ENCODE measurements around the gene C5orf46.

C5orf46 gene

GRCh38 chr5:147902609-147903115 is 3.7 kb downstream of the C5orf46 start:
- H3K27me3 ChIP-seq (replicated peaks; ENCODE audit: control insufficient read depth, insufficient read depth, low read length): no peaks in the 10 kb centered on the region; the same call in 1 of the 2 replicates
- TF ChIP-seq, protein P1, sequence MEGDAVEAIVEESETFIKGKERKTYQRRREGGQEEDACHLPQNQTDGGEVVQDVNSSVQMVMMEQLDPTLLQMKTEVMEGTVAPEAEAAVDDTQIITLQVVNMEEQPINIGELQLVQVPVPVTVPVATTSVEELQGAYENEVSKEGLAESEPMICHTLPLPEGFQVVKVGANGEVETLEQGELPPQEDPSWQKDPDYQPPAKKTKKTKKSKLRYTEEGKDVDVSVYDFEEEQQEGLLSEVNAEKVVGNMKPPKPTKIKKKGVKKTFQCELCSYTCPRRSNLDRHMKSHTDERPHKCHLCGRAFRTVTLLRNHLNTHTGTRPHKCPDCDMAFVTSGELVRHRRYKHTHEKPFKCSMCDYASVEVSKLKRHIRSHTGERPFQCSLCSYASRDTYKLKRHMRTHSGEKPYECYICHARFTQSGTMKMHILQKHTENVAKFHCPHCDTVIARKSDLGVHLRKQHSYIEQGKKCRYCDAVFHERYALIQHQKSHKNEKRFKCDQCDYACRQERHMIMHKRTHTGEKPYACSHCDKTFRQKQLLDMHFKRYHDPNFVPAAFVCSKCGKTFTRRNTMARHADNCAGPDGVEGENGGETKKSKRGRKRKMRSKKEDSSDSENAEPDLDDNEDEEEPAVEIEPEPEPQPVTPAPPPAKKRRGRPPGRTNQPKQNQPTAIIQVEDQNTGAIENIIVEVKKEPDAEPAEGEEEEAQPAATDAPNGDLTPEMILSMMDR (IDR thresholded peaks at IDR 0.05; ENCODE audit: insufficient read depth, low read length, poor library complexity, severe bottlenecking): no peak
- no peaks in the 10 kb centered on the region for H3K36me3 ChIP-seq (ENCODE audit: control insufficient read depth, insufficient read depth, low read length)
- no peak overlapping the region for H3K4me3 ChIP-seq (replicated peaks; ENCODE audit: low read depth, low read length)
- DNase-seq (ENCODE audit: extremely low read depth, insufficient read length): no peak

GRCh38 chr5:147901599-147902039 is 4.7 kb downstream of the C5orf46 start:
- H3K36me3 ChIP-seq (ENCODE audit: control insufficient read depth, insufficient read depth, low read length): no peaks in the 10 kb centered on the region
- H3K27me3 ChIP-seq (replicated peaks; ENCODE audit: control insufficient read depth, insufficient read depth, low read length): no peaks in the 10 kb centered on the region; the same call in 1 of the 2 replicates
- no peak for DNase-seq (ENCODE audit: extremely low read depth, insufficient read length)
- H3K4me3 ChIP-seq (replicated peaks; ENCODE audit: low read depth, low read length): no peak overlapping the region
- TF ChIP-seq, protein P1 (IDR thresholded peaks at IDR 0.05; ENCODE audit: insufficient read depth, low read length, poor library complexity, severe bottlenecking): no peak

GRCh38 chr5:147898875-147899401 is 7.4 kb downstream of the C5orf46 start:
- Histone ChIP-seq H3K27me3 (replicated peaks; ENCODE audit: control insufficient read depth, insufficient read depth, low read length) (no peaks in the 10 kb centered on the region; the same call in 1 of the 2 replicates), H3K36me3 (ENCODE audit: control insufficient read depth, insufficient read depth, low read length) (no peaks in the 10 kb centered on the region), H3K4me3 (replicated peaks; ENCODE audit: low read depth, low read length) (no peak overlapping the region)
- DNase-seq (ENCODE audit: extremely low read depth, insufficient read length): no peak
- TF ChIP-seq, protein P1 (IDR thresholded peaks at IDR 0.05; ENCODE audit: insufficient read depth, low read length, poor library complexity, severe bottlenecking): no peak

DNA sequence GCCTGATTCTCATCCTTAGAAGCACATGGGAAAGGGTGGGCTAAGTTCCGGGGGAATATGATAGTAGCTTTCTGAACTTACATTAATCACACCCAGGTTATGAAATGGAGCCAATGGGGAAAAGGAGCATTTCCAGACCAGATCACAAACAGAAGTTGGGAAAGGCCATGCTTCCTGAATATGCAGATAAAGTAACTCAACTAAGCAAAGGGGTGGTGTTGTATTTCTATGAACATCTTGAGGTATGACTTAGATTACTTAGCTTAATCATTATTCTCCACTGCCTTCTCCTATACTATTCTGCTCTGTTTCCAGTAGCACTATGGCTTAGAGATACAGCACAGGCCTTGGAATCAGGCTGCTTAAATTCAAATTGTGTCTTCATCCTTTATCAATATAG is 10.5 kb downstream of the C5orf46 start:
- TF ChIP-seq, protein P1 (IDR thresholded peaks at IDR 0.05; ENCODE audit: insufficient read depth, low read length, poor library complexity, severe bottlenecking): no peak
- Histone ChIP-seq H3K4me3 (replicated peaks; ENCODE audit: low read depth, low read length) (no peak overlapping the region), H3K27me3 (replicated peaks; ENCODE audit: control insufficient read depth, insufficient read depth, low read length) (no peaks in the 10 kb centered on the region; the same call in 1 of the 2 replicates), H3K36me3 (ENCODE audit: control insufficient read depth, insufficient read depth, low read length) (no peaks in the 10 kb centered on the region)
- DNase-seq (ENCODE audit: extremely low read depth, insufficient read length): no peak

- DNase-seq (ENCODE audit: extremely low read depth, insufficient read length): no peak
- Histone ChIP-seq H3K4me3 (replicated peaks; ENCODE audit: low read depth, low read length) (no peak overlapping the region), H3K36me3 (ENCODE audit: control insufficient read depth, insufficient read depth, low read length) (no peaks in the 10 kb centered on the region), H3K27me3 (replicated peaks; ENCODE audit: control insufficient read depth, insufficient read depth, low read length) (no peaks in the 10 kb centered on the region)
- TF ChIP-seq, protein P1 (IDR thresholded peaks at IDR 0.05; ENCODE audit: insufficient read depth, low read length, poor library complexity, severe bottlenecking): no peak
Observed at GRCh38 chr5:147893820-147894219, 12.5 kb downstream of the C5orf46 start.

All from GM06990 (cell line).